DND-41 (cell line): Measurements from ENCODE around the gene TOLLIP.

Experiments used
- ATAC-seq: fragments of 200-7000 bp; cut with Tn5 transposase; 3 replicates; pipeline ENCODE4 v1.9.1; 2021; ENCODE audit warnings: low read depth; ENCODE audit not compliant: insufficient read depth
- DNase-seq: peaks from one replicate; pipeline ENCODE4 v3.0.0-alpha.2; 2020
- H2AFZ ChIP-seq: 2 replicates; pipeline ENCODE4 v1.6.0; 2012; ENCODE audit warnings: low read depth, low read length
- H3K27ac ChIP-seq: 2 replicates; pipeline ENCODE4 v1.5.1; 2012; ENCODE audit warnings: low read length, inconsistent platforms
- H3K27me3 ChIP-seq: fragments of 200-600 bp; sonication (generic); 2 replicates; pipeline ENCODE4 v1.6.0; 2012; ENCODE audit warnings: low read length, mild to moderate bottlenecking, inconsistent platforms; ENCODE audit not compliant: insufficient read depth, poor library complexity
- H3K36me3 ChIP-seq: 2 replicates; pipeline ENCODE4 v1.5.1; 2012; ENCODE audit warnings: low read length, inconsistent platforms; ENCODE audit not compliant: insufficient read depth
- H3K4me1 ChIP-seq: 2 replicates; pipeline ENCODE4 v1.5.1; 2012; ENCODE audit warnings: mild to moderate bottlenecking, low read length; ENCODE audit not compliant: insufficient read depth
- H3K4me2 ChIP-seq: 2 replicates; pipeline ENCODE4 v1.6.0; 2012; ENCODE audit warnings: mild to moderate bottlenecking, moderate library complexity, low read length, inconsistent platforms; ENCODE audit not compliant: insufficient read depth
- H3K4me3 ChIP-seq, 2 experiments: fragments of 200-600 bp in 1 of 2; shearing (Covaris generic) in 1 of 2; 2 replicates each; pipeline ENCODE4 v1.5.1; 2012 to 2016; ENCODE audit warnings: inconsistent platforms in 2 of 2, low read length in 2 of 2, mild to moderate bottlenecking in 2 of 2, low read depth in 1 of 2, moderate library complexity in 1 of 2
- H3K79me2 ChIP-seq: 2 replicates; pipeline ENCODE4 v1.6.0; 2012; ENCODE audit warnings: low read length, inconsistent platforms; ENCODE audit not compliant: insufficient read depth
- H3K9ac ChIP-seq: 2 replicates; pipeline ENCODE4 v1.6.0; 2012; ENCODE audit warnings: low read depth, mild to moderate bottlenecking, inconsistent platforms, low read length, moderate library complexity
- H3K9me3 ChIP-seq: 2 replicates; pipeline ENCODE4 v1.5.1; 2012; ENCODE audit warnings: low read length, moderate library complexity, mild to moderate bottlenecking, inconsistent platforms; ENCODE audit not compliant: insufficient read depth, severe bottlenecking
- H4K20me1 ChIP-seq: 2 replicates; pipeline ENCODE4 v1.6.0; 2012; ENCODE audit warnings: low read length; ENCODE audit not compliant: insufficient read depth
- CTCF ChIP-seq: IDR thresholded peaks from 2 replicates; pipeline ENCODE4 v1.5.1; 2012; ENCODE audit warnings: borderline replicate concordance, low read length, moderate library complexity, mild to moderate bottlenecking; ENCODE audit not compliant: poor library complexity, severe bottlenecking; ENCODE audit errors: extremely low read depth
- EZH2 ChIP-seq: IDR thresholded peaks from 3 replicates; pipeline ENCODE4 v1.6.1; 2012; ENCODE audit warnings: borderline replicate concordance, low read depth, mild to moderate bottlenecking, moderate library complexity, low read length, inconsistent platforms; ENCODE audit not compliant: severe bottlenecking

TOLLIP gene

GRCh38 chr11:1290052-1291040, 19.1 kb downstream of the TOLLIP start:
- Histone ChIP-seq H3K27me3 (no peaks in the 10 kb centered on the region), H3K27ac (no peak overlapping the region), H3K4me3 (no peak overlapping the region), H3K4me1 (no peaks in the 10 kb centered on the region), H3K79me2 (peaks cover 11% of the 10 kb centered on the region), H3K4me2 (no peak overlapping the region), H2AFZ (no peak overlapping the region), H3K36me3 (peaks cover 69% of the 10 kb centered on the region), H4K20me1 (peaks cover 45% of the 10 kb centered on the region), H3K9me3 (no peaks in the 10 kb centered on the region), H3K9ac (no peak overlapping the region)
- ATAC-seq (no peak), DNase-seq (no peak)
- TF ChIP-seq EZH2: no peak
- TF ChIP-seq CTCF: no peak

- Histone ChIP-seq H3K9ac (no peak overlapping the region), H3K36me3 (peaks cover 72% of the 10 kb centered on the region), H4K20me1 (peaks cover 40% of the 10 kb centered on the region), H3K4me2 (no peak overlapping the region), H3K4me3 (no peak overlapping the region), H3K27me3 (no peaks in the 10 kb centered on the region), H3K9me3 (no peaks in the 10 kb centered on the region), H3K27ac (no peak overlapping the region; the same call in 1 of the 2 replicates), H3K4me1 (no peaks in the 10 kb centered on the region), H3K79me2 (peaks cover 11% of the 10 kb centered on the region), H2AFZ (no peak overlapping the region)
- ATAC-seq (no peak), DNase-seq (no peak)
- TF ChIP-seq CTCF: no peak
- TF ChIP-seq EZH2: no peak
Measured at GRCh38 chr11:1289211-1289935, 20.1 kb downstream of the TOLLIP start.

GRCh38 chr11:1288426-1289151, 20.8 kb downstream of the TOLLIP start:
- Histone ChIP-seq H3K36me3 (peaks cover 73% of the 10 kb centered on the region), H4K20me1 (peaks cover 39% of the 10 kb centered on the region), H3K4me3 (no peak overlapping the region), H3K9ac (no peak overlapping the region), H3K4me2 (no peak overlapping the region), H2AFZ (no peak overlapping the region), H3K9me3 (no peaks in the 10 kb centered on the region), H3K27ac (no peak overlapping the region), H3K27me3 (no peaks in the 10 kb centered on the region), H3K4me1 (no peaks in the 10 kb centered on the region), H3K79me2 (peaks cover 11% of the 10 kb centered on the region)
- no peak for DNase-seq
- no peak for ATAC-seq
- TF ChIP-seq EZH2 (no peak), CTCF (no peak)
